Measurements from ENCODE around the gene CWC27.

CWC27 gene

DNA sequence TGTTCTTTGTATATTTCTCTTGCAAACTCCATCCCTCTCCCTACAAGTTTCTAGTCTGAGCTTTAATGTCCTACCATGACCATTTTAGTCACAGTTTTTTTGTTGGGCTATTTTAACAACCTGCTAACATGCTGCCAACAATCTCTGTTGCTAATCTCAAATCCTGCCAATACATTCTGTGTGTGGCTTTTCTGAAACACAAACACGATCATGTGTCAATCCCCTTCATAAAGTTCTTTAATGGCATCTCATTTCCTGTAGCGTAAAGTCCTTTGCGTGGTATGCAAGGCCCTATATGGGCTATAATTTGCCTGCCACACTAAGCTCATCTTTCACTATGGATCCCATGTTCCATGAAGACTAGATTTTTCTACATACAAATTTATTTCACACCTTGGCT, 180.6 kb downstream of the CWC27 start (continued):
- TF ChIP-seq, protein P1, sequence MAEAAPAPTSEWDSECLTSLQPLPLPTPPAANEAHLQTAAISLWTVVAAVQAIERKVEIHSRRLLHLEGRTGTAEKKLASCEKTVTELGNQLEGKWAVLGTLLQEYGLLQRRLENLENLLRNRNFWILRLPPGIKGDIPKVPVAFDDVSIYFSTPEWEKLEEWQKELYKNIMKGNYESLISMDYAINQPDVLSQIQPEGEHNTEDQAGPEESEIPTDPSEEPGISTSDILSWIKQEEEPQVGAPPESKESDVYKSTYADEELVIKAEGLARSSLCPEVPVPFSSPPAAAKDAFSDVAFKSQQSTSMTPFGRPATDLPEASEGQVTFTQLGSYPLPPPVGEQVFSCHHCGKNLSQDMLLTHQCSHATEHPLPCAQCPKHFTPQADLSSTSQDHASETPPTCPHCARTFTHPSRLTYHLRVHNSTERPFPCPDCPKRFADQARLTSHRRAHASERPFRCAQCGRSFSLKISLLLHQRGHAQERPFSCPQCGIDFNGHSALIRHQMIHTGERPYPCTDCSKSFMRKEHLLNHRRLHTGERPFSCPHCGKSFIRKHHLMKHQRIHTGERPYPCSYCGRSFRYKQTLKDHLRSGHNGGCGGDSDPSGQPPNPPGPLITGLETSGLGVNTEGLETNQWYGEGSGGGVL (tag by site-specific recombination; IDR thresholded peaks at IDR 0.05): no peak
- TF ChIP-seq, protein P2, sequence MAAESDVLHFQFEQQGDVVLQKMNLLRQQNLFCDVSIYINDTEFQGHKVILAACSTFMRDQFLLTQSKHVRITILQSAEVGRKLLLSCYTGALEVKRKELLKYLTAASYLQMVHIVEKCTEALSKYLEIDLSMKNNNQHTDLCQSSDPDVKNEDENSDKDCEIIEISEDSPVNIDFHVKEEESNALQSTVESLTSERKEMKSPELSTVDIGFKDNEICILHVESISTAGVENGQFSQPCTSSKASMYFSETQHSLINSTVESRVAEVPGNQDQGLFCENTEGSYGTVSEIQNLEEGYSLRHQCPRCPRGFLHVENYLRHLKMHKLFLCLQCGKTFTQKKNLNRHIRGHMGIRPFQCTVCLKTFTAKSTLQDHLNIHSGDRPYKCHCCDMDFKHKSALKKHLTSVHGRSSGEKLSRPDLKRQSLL (tag by site-specific recombination; IDR thresholded peaks at IDR 0.05): no peak
- TF ChIP-seq, protein P3, sequence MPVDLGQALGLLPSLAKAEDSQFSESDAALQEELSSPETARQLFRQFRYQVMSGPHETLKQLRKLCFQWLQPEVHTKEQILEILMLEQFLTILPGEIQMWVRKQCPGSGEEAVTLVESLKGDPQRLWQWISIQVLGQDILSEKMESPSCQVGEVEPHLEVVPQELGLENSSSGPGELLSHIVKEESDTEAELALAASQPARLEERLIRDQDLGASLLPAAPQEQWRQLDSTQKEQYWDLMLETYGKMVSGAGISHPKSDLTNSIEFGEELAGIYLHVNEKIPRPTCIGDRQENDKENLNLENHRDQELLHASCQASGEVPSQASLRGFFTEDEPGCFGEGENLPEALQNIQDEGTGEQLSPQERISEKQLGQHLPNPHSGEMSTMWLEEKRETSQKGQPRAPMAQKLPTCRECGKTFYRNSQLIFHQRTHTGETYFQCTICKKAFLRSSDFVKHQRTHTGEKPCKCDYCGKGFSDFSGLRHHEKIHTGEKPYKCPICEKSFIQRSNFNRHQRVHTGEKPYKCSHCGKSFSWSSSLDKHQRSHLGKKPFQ (tag by site-specific recombination; IDR thresholded peaks at IDR 0.05): peak; percentile 47; the same call in 1 of the 2 replicates
- TF ChIP-seq ZNF248 (tag by site-specific recombination; IDR thresholded peaks at IDR 0.05) (no peak), ZNF214 (tag by site-specific recombination; IDR thresholded peaks at IDR 0.05; ENCODE audit: borderline replicate concordance) (no peak), HOXD13 (CRISPR knock-in tag; IDR thresholded peaks at IDR 0.05; ENCODE audit: borderline replicate concordance) (no peak), ZBTB20 (tag by site-specific recombination; IDR thresholded peaks at IDR 0.05) (no peak), ZNF660 (tag by site-specific recombination; IDR thresholded peaks at IDR 0.05) (no peak), ZNF626 (tag by site-specific recombination; IDR thresholded peaks at IDR 0.05) (no peak), ZNF561 (tag by site-specific recombination; IDR thresholded peaks at IDR 0.05; ENCODE audit: borderline replicate concordance) (no peak), ZNF146 (tag by site-specific recombination; IDR thresholded peaks at IDR 0.05) (no peak), MEIS1 (CRISPR knock-in tag; IDR thresholded peaks at IDR 0.05; ENCODE audit: borderline replicate concordance) (no peak), ZNF596 (tag by site-specific recombination; IDR thresholded peaks at IDR 0.05) (no peak), ZNF664 (tag by site-specific recombination; IDR thresholded peaks at IDR 0.05) (no peak), ZNF830 (tag by site-specific recombination; IDR thresholded peaks at IDR 0.05; ENCODE audit: low read depth) (no peak), TRIM28 (IDR thresholded peaks at IDR 0.05; ENCODE audit: borderline replicate concordance, low read length) (peak; percentile 57; the same call in 1 of the 2 replicates), ZNF140 (tag by site-specific recombination; IDR thresholded peaks at IDR 0.05) (no peak), REPIN1 (tag by site-specific recombination; IDR thresholded peaks at IDR 0.05; ENCODE audit: low read depth) (no peak)
- TF ChIP-seq, protein P4, sequence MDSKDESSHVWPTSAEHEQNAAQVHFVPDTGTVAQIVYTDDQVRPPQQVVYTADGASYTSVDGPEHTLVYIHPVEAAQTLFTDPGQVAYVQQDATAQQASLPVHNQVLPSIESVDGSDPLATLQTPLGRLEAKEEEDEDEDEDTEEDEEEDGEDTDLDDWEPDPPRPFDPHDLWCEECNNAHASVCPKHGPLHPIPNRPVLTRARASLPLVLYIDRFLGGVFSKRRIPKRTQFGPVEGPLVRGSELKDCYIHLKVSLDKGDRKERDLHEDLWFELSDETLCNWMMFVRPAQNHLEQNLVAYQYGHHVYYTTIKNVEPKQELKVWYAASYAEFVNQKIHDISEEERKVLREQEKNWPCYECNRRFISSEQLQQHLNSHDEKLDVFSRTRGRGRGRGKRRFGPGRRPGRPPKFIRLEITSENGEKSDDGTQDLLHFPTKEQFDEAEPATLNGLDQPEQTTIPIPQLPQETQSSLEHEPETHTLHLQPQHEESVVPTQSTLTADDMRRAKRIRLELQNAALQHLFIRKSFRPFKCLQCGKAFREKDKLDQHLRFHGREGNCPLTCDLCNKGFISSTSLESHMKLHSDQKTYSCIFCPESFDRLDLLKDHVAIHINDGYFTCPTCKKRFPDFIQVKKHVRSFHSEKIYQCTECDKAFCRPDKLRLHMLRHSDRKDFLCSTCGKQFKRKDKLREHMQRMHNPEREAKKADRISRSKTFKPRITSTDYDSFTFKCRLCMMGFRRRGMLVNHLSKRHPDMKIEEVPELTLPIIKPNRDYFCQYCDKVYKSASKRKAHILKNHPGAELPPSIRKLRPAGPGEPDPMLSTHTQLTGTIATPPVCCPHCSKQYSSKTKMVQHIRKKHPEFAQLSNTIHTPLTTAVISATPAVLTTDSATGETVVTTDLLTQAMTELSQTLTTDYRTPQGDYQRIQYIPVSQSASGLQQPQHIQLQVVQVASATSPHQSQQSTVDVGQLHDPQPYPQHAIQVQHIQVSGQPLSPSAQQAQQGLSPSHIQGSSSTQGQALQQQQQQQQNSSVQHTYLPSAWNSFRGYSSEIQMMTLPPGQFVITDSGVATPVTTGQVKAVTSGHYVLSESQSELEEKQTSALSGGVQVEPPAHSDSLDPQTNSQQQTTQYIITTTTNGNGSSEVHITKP (tag by site-specific recombination; IDR thresholded peaks at IDR 0.05): no peak
- TF ChIP-seq, protein P5, sequence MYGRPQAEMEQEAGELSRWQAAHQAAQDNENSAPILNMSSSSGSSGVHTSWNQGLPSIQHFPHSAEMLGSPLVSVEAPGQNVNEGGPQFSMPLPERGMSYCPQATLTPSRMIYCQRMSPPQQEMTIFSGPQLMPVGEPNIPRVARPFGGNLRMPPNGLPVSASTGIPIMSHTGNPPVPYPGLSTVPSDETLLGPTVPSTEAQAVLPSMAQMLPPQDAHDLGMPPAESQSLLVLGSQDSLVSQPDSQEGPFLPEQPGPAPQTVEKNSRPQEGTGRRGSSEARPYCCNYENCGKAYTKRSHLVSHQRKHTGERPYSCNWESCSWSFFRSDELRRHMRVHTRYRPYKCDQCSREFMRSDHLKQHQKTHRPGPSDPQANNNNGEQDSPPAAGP (tag by site-specific recombination; IDR thresholded peaks at IDR 0.05): no peak
- TF ChIP-seq, protein P6, sequence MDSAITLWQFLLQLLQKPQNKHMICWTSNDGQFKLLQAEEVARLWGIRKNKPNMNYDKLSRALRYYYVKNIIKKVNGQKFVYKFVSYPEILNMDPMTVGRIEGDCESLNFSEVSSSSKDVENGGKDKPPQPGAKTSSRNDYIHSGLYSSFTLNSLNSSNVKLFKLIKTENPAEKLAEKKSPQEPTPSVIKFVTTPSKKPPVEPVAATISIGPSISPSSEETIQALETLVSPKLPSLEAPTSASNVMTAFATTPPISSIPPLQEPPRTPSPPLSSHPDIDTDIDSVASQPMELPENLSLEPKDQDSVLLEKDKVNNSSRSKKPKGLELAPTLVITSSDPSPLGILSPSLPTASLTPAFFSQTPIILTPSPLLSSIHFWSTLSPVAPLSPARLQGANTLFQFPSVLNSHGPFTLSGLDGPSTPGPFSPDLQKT (IDR thresholded peaks at IDR 0.05; ENCODE audit: borderline replicate concordance, low read depth, low read length): no peak
- TF ChIP-seq, protein P7, sequence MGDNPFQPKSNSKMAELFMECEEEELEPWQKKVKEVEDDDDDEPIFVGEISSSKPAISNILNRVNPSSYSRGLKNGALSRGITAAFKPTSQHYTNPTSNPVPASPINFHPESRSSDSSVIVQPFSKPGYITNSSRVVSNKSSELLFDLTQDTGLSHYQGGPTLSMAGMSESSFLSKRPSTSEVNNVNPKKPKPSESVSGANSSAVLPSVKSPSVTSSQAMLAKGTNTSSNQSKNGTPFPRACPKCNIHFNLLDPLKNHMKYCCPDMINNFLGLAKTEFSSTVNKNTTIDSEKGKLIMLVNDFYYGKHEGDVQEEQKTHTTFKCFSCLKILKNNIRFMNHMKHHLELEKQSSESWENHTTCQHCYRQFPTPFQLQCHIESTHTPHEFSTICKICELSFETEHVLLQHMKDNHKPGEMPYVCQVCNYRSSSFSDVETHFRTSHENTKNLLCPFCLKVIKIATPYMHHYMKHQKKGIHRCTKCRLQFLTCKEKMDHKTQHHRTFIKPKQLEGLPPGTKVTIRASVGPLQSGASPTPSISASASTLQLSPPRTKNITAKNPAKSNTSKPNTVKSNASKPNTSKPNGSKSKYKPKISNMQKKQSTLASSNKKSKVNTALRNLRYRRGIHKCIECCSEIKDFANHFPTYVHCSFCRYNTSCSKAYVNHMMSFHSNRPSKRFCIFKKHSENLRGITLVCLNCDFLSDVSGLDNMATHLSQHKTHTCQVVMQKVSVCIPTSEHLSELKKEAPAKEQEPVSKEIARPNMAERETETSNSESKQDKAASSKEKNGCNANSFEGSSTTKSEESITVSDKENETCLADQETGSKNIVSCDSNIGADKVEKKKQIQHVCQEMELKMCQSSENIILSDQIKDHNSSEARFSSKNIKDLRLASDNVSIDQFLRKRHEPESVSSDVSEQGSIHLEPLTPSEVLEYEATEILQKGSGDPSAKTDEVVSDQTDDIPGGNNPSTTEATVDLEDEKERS (tag by site-specific recombination; IDR thresholded peaks at IDR 0.05): no peak
- TF ChIP-seq, protein P8, sequence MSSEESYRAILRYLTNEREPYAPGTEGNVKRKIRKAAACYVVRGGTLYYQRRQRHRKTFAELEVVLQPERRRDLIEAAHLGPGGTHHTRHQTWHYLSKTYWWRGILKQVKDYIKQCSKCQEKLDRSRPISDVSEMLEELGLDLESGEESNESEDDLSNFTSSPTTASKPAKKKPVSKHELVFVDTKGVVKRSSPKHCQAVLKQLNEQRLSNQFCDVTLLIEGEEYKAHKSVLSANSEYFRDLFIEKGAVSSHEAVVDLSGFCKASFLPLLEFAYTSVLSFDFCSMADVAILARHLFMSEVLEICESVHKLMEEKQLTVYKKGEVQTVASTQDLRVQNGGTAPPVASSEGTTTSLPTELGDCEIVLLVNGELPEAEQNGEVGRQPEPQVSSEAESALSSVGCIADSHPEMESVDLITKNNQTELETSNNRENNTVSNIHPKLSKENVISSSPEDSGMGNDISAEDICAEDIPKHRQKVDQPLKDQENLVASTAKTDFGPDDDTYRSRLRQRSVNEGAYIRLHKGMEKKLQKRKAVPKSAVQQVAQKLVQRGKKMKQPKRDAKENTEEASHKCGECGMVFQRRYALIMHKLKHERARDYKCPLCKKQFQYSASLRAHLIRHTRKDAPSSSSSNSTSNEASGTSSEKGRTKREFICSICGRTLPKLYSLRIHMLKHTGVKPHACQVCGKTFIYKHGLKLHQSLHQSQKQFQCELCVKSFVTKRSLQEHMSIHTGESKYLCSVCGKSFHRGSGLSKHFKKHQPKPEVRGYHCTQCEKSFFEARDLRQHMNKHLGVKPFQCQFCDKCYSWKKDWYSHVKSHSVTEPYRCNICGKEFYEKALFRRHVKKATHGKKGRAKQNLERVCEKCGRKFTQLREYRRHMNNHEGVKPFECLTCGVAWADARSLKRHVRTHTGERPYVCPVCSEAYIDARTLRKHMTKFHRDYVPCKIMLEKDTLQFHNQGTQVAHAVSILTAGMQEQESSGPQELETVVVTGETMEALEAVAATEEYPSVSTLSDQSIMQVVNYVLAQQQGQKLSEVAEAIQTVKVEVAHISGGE (tag by site-specific recombination; conservative IDR thresholded peaks at IDR 0.05; ENCODE audit: low read depth): no peak
